ENCODE results near the gene NEDD4L.

GRCh38 chr18:58345875-58346274 lies 301.8 kb downstream of the NEDD4L start:
- TF ChIP-seq EZH2 (IDR thresholded peaks at IDR 0.05; ENCODE audit: low read depth, unreplicated experiment): no peak
- TF ChIP-seq CTCF (conservative IDR thresholded peaks at IDR 0.05; ENCODE audit: low read depth in 2 of 2): no peak
- TF ChIP-seq STAT1 (IDR thresholded peaks at IDR 0.05; ENCODE audit: unreplicated experiment): no peak
- TF ChIP-seq POLR2AphosphoS5 (IDR thresholded peaks at IDR 0.05; ENCODE audit: low read depth): no peak
